GM18868 (cell line): ENCODE measurements around the gene MRPL33.
"Not testable (repeated sequence)": the region's sequence is repeated elsewhere in the genome, so short reads cannot be mapped to it uniquely, and the experiment has no call there.

Source experiments
- ATAC-seq: cut with Tn5 transposase; IDR thresholded peaks from one replicate; pipeline ENCODE4 v1.9.1; 2021; ENCODE audit warnings: mild to moderate bottlenecking, moderate library complexity; ENCODE audit not compliant: unreplicated experiment

Gene MRPL33

GRCh38 chr2:27741673-27742072, 29.8 kb upstream of the MRPL33 start:
- ATAC-seq: no peak

GRCh38 chr2:27742571-27742970, 28.9 kb upstream of the MRPL33 start:
- no peak for ATAC-seq

GRCh38 chr2:27745494-27745893, 26.0 kb upstream of the MRPL33 start:
- ATAC-seq: not testable (repeated sequence)

- no peak for ATAC-seq
Measured at GRCh38 chr2:27746325-27746724, 25.2 kb upstream of the MRPL33 start.

GRCh38 chr2:27747827-27748352, 23.6 kb upstream of the MRPL33 start:
- no peak for ATAC-seq

GRCh38 chr2:27748803-27749554, 22.5 kb upstream of the MRPL33 start:
- not testable (repeated sequence) for ATAC-seq

GRCh38 chr2:27751377-27751776, 20.1 kb upstream of the MRPL33 start:
- no peak for ATAC-seq

GRCh38 chr2:27752551-27753237, 18.8 kb upstream of the MRPL33 start:
- no peak for ATAC-seq

- no peak for ATAC-seq
Measured at GRCh38 chr2:27754138-27754588, 17.4 kb upstream of the MRPL33 start.

GRCh38 chr2:27754831-27755230, 16.7 kb upstream of the MRPL33 start:
- no peak for ATAC-seq

GRCh38 chr2:27756091-27756490, 15.4 kb upstream of the MRPL33 start:
- ATAC-seq: no peak

GRCh38 chr2:27756544-27757498, 14.7 kb upstream of the MRPL33 start:
- no peak for ATAC-seq

GRCh38 chr2:27762951-27763906, 8.3 kb upstream of the MRPL33 start:
- ATAC-seq: no peak

GRCh38 chr2:27763907-27764267, 7.6 kb upstream of the MRPL33 start:
- no peak for ATAC-seq

- not testable (repeated sequence) for ATAC-seq
Measured at GRCh38 chr2:27764526-27764925, 7.0 kb upstream of the MRPL33 start.

GRCh38 chr2:27765621-27766286, 5.8 kb upstream of the MRPL33 start:
- ATAC-seq: no peak

- ATAC-seq: no peak
Measured at GRCh38 chr2:27766287-27766661, 5.2 kb upstream of the MRPL33 start.

- ATAC-seq: peak; percentile 17
Measured at GRCh38 chr2:27771202-27771547, 344 bp upstream of the MRPL33 start.

- no peak for ATAC-seq
Measured at GRCh38 chr2:27772804-27773203, 1.3 kb downstream of the MRPL33 start.

GRCh38 chr2:27773959-27774358, 2.4 kb downstream of the MRPL33 start:
- ATAC-seq: no peak
